Measurements from ENCODE around the gene TMEM101.

Gene TMEM101

GRCh38 chr17:44033861-44034408 lies 19.2 kb upstream of the TMEM101 start:
- no peak overlapping the region for H3K27ac ChIP-seq (ENCODE audit: poor library complexity, severe bottlenecking)
- H3K36me3 ChIP-seq (ENCODE audit: low read depth), result peaks cover 75% of the 10 kb centered on the region
- no peaks in the 10 kb centered on the region for H3K4me1 ChIP-seq (ENCODE audit: insufficient read depth, poor library complexity, severe bottlenecking)
- no peaks in the 10 kb centered on the region for H3K27me3 ChIP-seq (ENCODE audit: insufficient read depth, poor library complexity, severe bottlenecking)
- H3K4me3 ChIP-seq (ENCODE audit: severe bottlenecking), result no peak overlapping the region
- H3K9me3 ChIP-seq (ENCODE audit: severe bottlenecking), result no peaks in the 10 kb centered on the region
- ATAC-seq (ENCODE audit: low read depth) (no peak), DNase-seq (ENCODE audit: low spot score) (no peak)
- TF ChIP-seq CTCF (IDR thresholded peaks at IDR 0.05; ENCODE audit: poor library complexity, severe bottlenecking), result no peak

- no peak for DNase-seq (ENCODE audit: low spot score)
- H3K36me3 ChIP-seq (ENCODE audit: low read depth), result peaks cover 63% of the 10 kb centered on the region
- no peaks in the 10 kb centered on the region for H3K9me3 ChIP-seq (ENCODE audit: severe bottlenecking)
- H3K27me3 ChIP-seq (ENCODE audit: insufficient read depth, poor library complexity, severe bottlenecking), result no peaks in the 10 kb centered on the region
- H3K27ac ChIP-seq (ENCODE audit: poor library complexity, severe bottlenecking), result no peak overlapping the region
- TF ChIP-seq CTCF (IDR thresholded peaks at IDR 0.05; ENCODE audit: poor library complexity, severe bottlenecking), result no peak
- no peak overlapping the region for H3K4me3 ChIP-seq (ENCODE audit: severe bottlenecking)
- ATAC-seq (ENCODE audit: low read depth), result no peak
- H3K4me1 ChIP-seq (ENCODE audit: insufficient read depth, poor library complexity, severe bottlenecking), result no peaks in the 10 kb centered on the region
Measured at GRCh38 chr17:44030482-44030881, 15.7 kb upstream of the TMEM101 start.

- Histone ChIP-seq H3K27me3 (ENCODE audit: insufficient read depth, poor library complexity, severe bottlenecking) (no peaks in the 10 kb centered on the region), H3K4me3 (ENCODE audit: severe bottlenecking) (no peak overlapping the region), H3K36me3 (ENCODE audit: low read depth) (peaks cover 68% of the 10 kb centered on the region), H3K9me3 (ENCODE audit: severe bottlenecking) (no peaks in the 10 kb centered on the region), H3K4me1 (ENCODE audit: insufficient read depth, poor library complexity, severe bottlenecking) (no peaks in the 10 kb centered on the region), H3K27ac (ENCODE audit: poor library complexity, severe bottlenecking) (no peak overlapping the region)
- TF ChIP-seq CTCF (IDR thresholded peaks at IDR 0.05; ENCODE audit: poor library complexity, severe bottlenecking), result no peak
- no peak for ATAC-seq (ENCODE audit: low read depth)
- DNase-seq (ENCODE audit: low spot score), result no peak
Measured at GRCh38 chr17:44029736-44030135, 15.0 kb upstream of the TMEM101 start.

GRCh38 chr17:44024853-44025252 lies 10.1 kb upstream of the TMEM101 start:
- DNase-seq (ENCODE audit: low spot score) (no peak), ATAC-seq (ENCODE audit: low read depth) (no peak)
- H3K4me1 ChIP-seq (ENCODE audit: insufficient read depth, poor library complexity, severe bottlenecking), result no peaks in the 10 kb centered on the region
- no peak for TF ChIP-seq CTCF (IDR thresholded peaks at IDR 0.05; ENCODE audit: poor library complexity, severe bottlenecking)
- H3K27me3 ChIP-seq (ENCODE audit: insufficient read depth, poor library complexity, severe bottlenecking), result no peaks in the 10 kb centered on the region
- H3K4me3 ChIP-seq (ENCODE audit: severe bottlenecking), result no peak overlapping the region
- H3K27ac ChIP-seq (ENCODE audit: poor library complexity, severe bottlenecking), result no peak overlapping the region
- peaks cover 30% of the 10 kb centered on the region for H3K36me3 ChIP-seq (ENCODE audit: low read depth)
- no peaks in the 10 kb centered on the region for H3K9me3 ChIP-seq (ENCODE audit: severe bottlenecking)

GRCh38 chr17:44024271-44024663 lies 9.5 kb upstream of the TMEM101 start:
- Histone ChIP-seq H3K4me1 (ENCODE audit: insufficient read depth, poor library complexity, severe bottlenecking) (no peaks in the 10 kb centered on the region), H3K36me3 (ENCODE audit: low read depth) (peaks cover 29% of the 10 kb centered on the region), H3K4me3 (ENCODE audit: severe bottlenecking) (no peak overlapping the region), H3K9me3 (ENCODE audit: severe bottlenecking) (no peaks in the 10 kb centered on the region), H3K27ac (ENCODE audit: poor library complexity, severe bottlenecking) (no peak overlapping the region), H3K27me3 (ENCODE audit: insufficient read depth, poor library complexity, severe bottlenecking) (no peaks in the 10 kb centered on the region)
- DNase-seq (ENCODE audit: low spot score) (no peak), ATAC-seq (ENCODE audit: low read depth) (no peak)
- TF ChIP-seq CTCF (IDR thresholded peaks at IDR 0.05; ENCODE audit: poor library complexity, severe bottlenecking), result no peak
